ENCODE data around the gene AEBP2.

Gene AEBP2

DNA sequence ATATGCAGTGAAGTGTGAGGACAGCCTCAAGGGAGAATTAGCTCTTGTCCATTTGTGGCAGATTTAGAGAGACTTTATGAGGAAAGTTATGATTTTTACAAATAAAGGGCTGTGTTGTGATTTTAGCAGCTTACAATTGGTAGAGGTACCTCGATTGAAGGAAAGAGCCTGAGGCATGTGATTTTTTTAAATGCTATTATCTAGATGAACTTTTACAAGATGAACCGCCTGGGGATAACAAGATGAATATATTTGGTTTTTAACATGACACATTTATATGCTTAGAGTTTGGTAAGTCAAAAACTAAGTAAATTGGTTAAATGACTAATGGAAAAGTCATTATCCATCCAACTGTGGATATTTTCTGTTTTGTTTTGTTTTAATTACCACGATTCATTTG lies 52.6 kb downstream of the AEBP2 start:
- H3K36me3 ChIP-seq (ENCODE audit: control insufficient read depth, insufficient read depth, low read length): peaks cover 19% of the 10 kb centered on the region
- DNase-seq: no peak
- no peaks in the 10 kb centered on the region for H3K27me3 ChIP-seq (replicated peaks; ENCODE audit: control insufficient read depth, insufficient read depth, low read length, poor library complexity, severe bottlenecking)

DNA sequence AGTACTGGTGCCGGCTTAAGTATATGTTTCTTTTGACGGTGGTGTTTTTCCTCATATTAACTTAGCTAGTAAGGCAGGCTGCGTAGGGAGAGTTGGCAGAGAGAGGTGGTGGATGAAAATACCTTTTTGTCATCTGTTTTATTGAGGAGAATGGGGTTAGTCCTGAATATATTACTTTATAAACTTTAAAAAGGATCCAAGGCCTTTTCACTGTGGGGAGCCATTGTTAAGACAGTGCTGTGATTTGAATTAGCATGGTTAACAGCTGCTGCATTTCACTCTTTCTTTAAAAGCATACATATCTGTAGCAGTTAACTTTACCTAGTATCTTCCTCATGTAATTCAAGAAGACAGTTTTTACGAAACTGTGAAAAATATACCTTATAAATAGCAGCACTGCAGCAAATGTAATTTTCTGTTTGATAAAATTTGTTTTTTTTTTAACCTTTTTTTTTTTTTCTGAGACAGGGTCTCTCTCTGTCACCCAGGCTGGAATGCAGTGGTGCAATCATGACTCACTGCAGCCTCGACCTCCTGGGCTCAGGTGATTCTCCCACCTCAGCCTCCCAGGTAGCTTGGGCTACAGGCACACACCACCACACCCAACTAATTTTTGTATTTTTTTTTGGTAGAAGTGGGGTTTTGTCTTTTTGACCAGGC lies 57.1 kb downstream of the AEBP2 start:
- Histone ChIP-seq H3K4me3 (ENCODE audit: insufficient read depth, low read depth, low read length, poor library complexity, severe bottlenecking) (no peak overlapping the region), H3K27ac (ENCODE audit: insufficient read depth, low read length, poor library complexity, severe bottlenecking) (no peak overlapping the region), H3K9me3 (ENCODE audit: control insufficient read depth, low read length) (no peaks in the 10 kb centered on the region), H3K27me3 (replicated peaks; ENCODE audit: control insufficient read depth, insufficient read depth, low read length, poor library complexity, severe bottlenecking) (no peaks in the 10 kb centered on the region), H3K4me1 (ENCODE audit: control insufficient read depth, insufficient read depth, low read length, poor library complexity, severe bottlenecking) (no peaks in the 10 kb centered on the region), H3K36me3 (ENCODE audit: control insufficient read depth, insufficient read depth, low read length) (peaks cover 22% of the 10 kb centered on the region)
- DNase-seq: no peak

More for the DNA sequence above, 52.6 kb downstream of the AEBP2 start:
- Histone ChIP-seq H3K9me3 (ENCODE audit: control insufficient read depth, low read length) (no peaks in the 10 kb centered on the region), H3K4me1 (ENCODE audit: control insufficient read depth, insufficient read depth, low read length, poor library complexity, severe bottlenecking) (no peaks in the 10 kb centered on the region), H3K4me3 (ENCODE audit: insufficient read depth, low read depth, low read length, poor library complexity, severe bottlenecking) (no peak overlapping the region), H3K27ac (ENCODE audit: insufficient read depth, low read length, poor library complexity, severe bottlenecking) (no peak overlapping the region)

DNA sequence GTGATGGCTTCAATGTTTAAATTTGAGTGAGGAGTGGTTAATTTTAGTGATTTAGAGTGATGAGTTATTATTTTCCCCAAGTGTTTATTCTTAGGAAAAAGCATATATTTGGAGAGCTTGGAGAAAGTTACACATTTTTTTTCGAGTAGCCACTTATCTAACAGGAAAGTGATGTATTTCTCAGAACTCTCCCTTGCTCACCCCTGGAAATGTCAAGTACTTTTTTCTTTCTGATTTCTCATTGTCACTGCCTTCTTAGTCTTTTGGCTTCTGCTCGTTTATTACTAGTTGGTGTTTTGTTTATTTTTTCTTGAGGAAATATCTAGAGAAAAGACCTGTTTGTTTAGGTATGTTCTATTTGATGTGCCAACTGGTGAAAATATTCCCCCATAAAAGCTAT lies 58.8 kb downstream of the AEBP2 start:
- no peak for DNase-seq
- H3K4me3 ChIP-seq (ENCODE audit: insufficient read depth, low read depth, low read length, poor library complexity, severe bottlenecking): no peak overlapping the region
- peaks cover 22% of the 10 kb centered on the region for H3K36me3 ChIP-seq (ENCODE audit: control insufficient read depth, insufficient read depth, low read length)
- H3K9me3 ChIP-seq (ENCODE audit: control insufficient read depth, low read length): no peaks in the 10 kb centered on the region
- no peak overlapping the region for H3K27ac ChIP-seq (ENCODE audit: insufficient read depth, low read length, poor library complexity, severe bottlenecking)
- H3K4me1 ChIP-seq (ENCODE audit: control insufficient read depth, insufficient read depth, low read length, poor library complexity, severe bottlenecking): no peaks in the 10 kb centered on the region
- no peaks in the 10 kb centered on the region for H3K27me3 ChIP-seq (replicated peaks; ENCODE audit: control insufficient read depth, insufficient read depth, low read length, poor library complexity, severe bottlenecking)

DNA sequence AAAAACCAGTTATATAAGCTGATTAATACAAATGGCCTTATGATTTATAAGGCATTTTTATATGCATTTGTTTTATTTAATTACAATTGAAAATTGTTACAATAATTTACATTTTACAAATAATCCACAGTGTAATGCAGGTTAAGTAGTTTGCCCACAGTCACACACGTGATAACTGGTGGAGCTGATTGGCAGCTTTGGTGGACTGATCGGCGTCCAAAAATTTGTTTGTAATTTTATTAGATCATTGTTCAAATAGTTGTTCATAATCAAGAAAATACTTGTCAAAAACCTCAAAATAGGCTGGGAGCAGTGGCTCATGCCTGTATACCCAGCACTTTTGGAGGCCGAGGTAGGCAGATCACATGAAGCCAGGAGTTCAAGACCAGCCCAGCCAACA lies 59.7 kb downstream of the AEBP2 start:
- H3K27ac ChIP-seq (ENCODE audit: insufficient read depth, low read length, poor library complexity, severe bottlenecking): no peak overlapping the region
- H3K27me3 ChIP-seq (replicated peaks; ENCODE audit: control insufficient read depth, insufficient read depth, low read length, poor library complexity, severe bottlenecking): no peaks in the 10 kb centered on the region
- no peaks in the 10 kb centered on the region for H3K4me1 ChIP-seq (ENCODE audit: control insufficient read depth, insufficient read depth, low read length, poor library complexity, severe bottlenecking)
- peaks cover 21% of the 10 kb centered on the region for H3K36me3 ChIP-seq (ENCODE audit: control insufficient read depth, insufficient read depth, low read length)
- no peak overlapping the region for H3K4me3 ChIP-seq (ENCODE audit: insufficient read depth, low read depth, low read length, poor library complexity, severe bottlenecking)
- no peak for DNase-seq
- no peaks in the 10 kb centered on the region for H3K9me3 ChIP-seq (ENCODE audit: control insufficient read depth, low read length)

DNA sequence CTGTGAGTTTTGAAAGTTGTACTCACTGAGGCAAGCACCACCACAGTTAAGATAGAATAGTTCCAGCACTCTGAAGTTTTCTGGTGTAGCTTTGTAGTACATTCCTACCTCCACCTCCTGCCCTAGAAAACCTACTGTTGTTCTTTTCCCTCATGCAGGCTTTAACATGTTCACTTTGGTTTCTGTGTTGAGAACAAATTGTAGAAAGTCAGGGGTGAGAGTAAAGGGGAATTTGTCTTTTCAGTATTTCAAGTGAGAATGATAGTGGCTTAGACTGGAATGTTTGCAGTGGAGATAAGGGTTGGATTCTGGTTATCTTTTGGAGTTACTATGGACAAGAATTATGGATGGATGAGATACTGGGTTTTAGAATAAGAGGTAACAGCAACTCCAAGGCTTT lies 67.2 kb downstream of the AEBP2 start:
- Histone ChIP-seq H3K27me3 (replicated peaks; ENCODE audit: control insufficient read depth, insufficient read depth, low read length, poor library complexity, severe bottlenecking) (no peaks in the 10 kb centered on the region), H3K27ac (ENCODE audit: insufficient read depth, low read length, poor library complexity, severe bottlenecking) (no peak overlapping the region), H3K9me3 (ENCODE audit: control insufficient read depth, low read length) (no peaks in the 10 kb centered on the region), H3K4me3 (ENCODE audit: insufficient read depth, low read depth, low read length, poor library complexity, severe bottlenecking) (no peak overlapping the region), H3K4me1 (ENCODE audit: control insufficient read depth, insufficient read depth, low read length, poor library complexity, severe bottlenecking) (no peaks in the 10 kb centered on the region), H3K36me3 (ENCODE audit: control insufficient read depth, insufficient read depth, low read length) (peaks cover 4% of the 10 kb centered on the region)
- DNase-seq: no peak

DNA sequence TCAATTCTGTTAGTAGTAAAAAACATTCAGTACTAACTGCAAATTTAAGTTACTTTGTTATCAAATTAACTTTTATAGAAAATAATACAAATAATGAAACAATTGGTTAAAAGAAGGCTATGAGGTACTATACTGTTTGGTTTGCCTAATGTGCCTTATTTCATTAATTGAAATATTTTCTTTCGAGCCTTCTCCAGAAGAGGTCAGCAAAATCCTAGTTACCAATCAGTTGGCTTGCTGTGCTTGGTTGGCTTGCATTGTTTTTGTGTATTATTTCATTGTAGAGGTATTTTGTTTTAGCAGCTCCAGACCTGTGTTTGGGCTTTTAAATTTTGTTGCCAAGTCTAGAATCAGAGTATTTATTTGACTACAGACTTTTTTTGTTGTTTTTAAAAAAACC lies 68.5 kb downstream of the AEBP2 start:
- Histone ChIP-seq H3K36me3 (ENCODE audit: control insufficient read depth, insufficient read depth, low read length) (peaks cover 8% of the 10 kb centered on the region), H3K4me3 (ENCODE audit: insufficient read depth, low read depth, low read length, poor library complexity, severe bottlenecking) (no peak overlapping the region), H3K27ac (ENCODE audit: insufficient read depth, low read length, poor library complexity, severe bottlenecking) (no peak overlapping the region), H3K9me3 (ENCODE audit: control insufficient read depth, low read length) (no peaks in the 10 kb centered on the region), H3K27me3 (replicated peaks; ENCODE audit: control insufficient read depth, insufficient read depth, low read length, poor library complexity, severe bottlenecking) (no peaks in the 10 kb centered on the region), H3K4me1 (ENCODE audit: control insufficient read depth, insufficient read depth, low read length, poor library complexity, severe bottlenecking) (no peaks in the 10 kb centered on the region)
- no peak for DNase-seq

DNA sequence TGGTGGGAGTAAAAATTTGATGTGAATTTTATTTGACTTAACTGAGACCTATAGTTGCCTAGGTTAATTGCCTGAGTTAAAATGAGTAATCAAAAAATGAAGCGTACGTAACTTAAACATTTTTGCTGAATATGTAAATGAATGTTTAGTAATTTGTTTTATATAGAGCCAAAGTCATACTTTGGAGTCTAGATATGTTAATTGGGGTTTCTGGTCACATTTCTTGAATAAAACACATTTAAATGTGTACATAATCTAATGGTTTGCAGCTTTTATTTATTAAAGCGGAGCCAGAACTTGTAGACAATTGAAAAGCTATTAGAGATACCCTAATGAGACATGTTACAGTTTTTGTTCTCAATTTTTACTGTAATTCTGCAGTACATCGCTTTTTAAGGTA lies 71.2 kb downstream of the AEBP2 start:
- Histone ChIP-seq H3K9me3 (ENCODE audit: control insufficient read depth, low read length) (no peaks in the 10 kb centered on the region), H3K36me3 (ENCODE audit: control insufficient read depth, insufficient read depth, low read length) (peaks cover 16% of the 10 kb centered on the region), H3K4me1 (ENCODE audit: control insufficient read depth, insufficient read depth, low read length, poor library complexity, severe bottlenecking) (no peaks in the 10 kb centered on the region), H3K27ac (ENCODE audit: insufficient read depth, low read length, poor library complexity, severe bottlenecking) (no peak overlapping the region), H3K27me3 (replicated peaks; ENCODE audit: control insufficient read depth, insufficient read depth, low read length, poor library complexity, severe bottlenecking) (no peaks in the 10 kb centered on the region), H3K4me3 (ENCODE audit: insufficient read depth, low read depth, low read length, poor library complexity, severe bottlenecking) (no peak overlapping the region)
- DNase-seq: no peak

DNA sequence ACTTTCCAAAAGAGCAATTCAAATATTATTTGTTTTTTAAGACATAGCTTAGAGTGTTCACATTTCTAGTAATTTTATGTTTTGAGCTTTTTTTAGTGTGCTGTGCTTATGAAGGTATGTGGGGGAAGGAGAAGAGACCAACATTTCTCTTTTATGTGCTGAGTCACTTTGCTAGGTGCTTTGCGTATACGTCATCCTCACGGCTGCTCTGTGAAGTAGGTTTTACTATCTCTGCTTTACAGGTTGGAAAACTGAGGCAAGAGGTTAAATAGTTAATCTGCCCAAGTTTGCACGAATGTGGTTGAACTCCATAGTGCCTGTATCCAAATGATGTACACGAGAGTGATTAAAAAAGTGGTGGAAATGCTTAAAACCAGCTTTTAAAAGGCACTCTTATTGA lies 75.9 kb downstream of the AEBP2 start:
- Histone ChIP-seq H3K27ac (ENCODE audit: insufficient read depth, low read length, poor library complexity, severe bottlenecking) (no peak overlapping the region), H3K4me3 (ENCODE audit: insufficient read depth, low read depth, low read length, poor library complexity, severe bottlenecking) (no peak overlapping the region), H3K4me1 (ENCODE audit: control insufficient read depth, insufficient read depth, low read length, poor library complexity, severe bottlenecking) (no peaks in the 10 kb centered on the region), H3K36me3 (ENCODE audit: control insufficient read depth, insufficient read depth, low read length) (peaks cover 23% of the 10 kb centered on the region), H3K9me3 (ENCODE audit: control insufficient read depth, low read length) (no peaks in the 10 kb centered on the region), H3K27me3 (replicated peaks; ENCODE audit: control insufficient read depth, insufficient read depth, low read length, poor library complexity, severe bottlenecking) (no peaks in the 10 kb centered on the region)
- DNase-seq: no peak

DNA sequence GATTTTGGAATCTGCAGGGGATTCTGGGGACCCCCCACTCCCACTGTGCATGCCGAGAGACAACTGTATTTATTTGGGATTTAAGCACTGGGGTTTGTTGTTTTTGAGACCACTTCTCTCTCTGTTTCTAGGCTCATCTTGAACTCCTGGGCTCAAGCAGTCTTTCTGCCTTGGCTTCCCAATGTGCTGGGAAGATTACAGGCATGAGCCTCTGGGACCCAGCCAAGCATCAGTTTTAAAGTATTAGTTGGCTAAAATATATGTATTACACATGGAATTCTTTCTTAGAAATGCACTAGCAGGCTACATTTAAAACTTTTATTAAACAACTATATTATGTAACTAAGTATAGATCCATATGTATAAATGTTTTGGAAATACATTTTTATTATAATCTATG lies 78.3 kb downstream of the AEBP2 start:
- no peaks in the 10 kb centered on the region for H3K9me3 ChIP-seq (ENCODE audit: control insufficient read depth, low read length)
- no peak overlapping the region for H3K4me3 ChIP-seq (ENCODE audit: insufficient read depth, low read depth, low read length, poor library complexity, severe bottlenecking)
- DNase-seq: no peak
- H3K27ac ChIP-seq (ENCODE audit: insufficient read depth, low read length, poor library complexity, severe bottlenecking): no peak overlapping the region
- no peaks in the 10 kb centered on the region for H3K27me3 ChIP-seq (replicated peaks; ENCODE audit: control insufficient read depth, insufficient read depth, low read length, poor library complexity, severe bottlenecking)
- H3K36me3 ChIP-seq (ENCODE audit: control insufficient read depth, insufficient read depth, low read length): peaks cover 25% of the 10 kb centered on the region
- H3K4me1 ChIP-seq (ENCODE audit: control insufficient read depth, insufficient read depth, low read length, poor library complexity, severe bottlenecking): no peaks in the 10 kb centered on the region

DNA sequence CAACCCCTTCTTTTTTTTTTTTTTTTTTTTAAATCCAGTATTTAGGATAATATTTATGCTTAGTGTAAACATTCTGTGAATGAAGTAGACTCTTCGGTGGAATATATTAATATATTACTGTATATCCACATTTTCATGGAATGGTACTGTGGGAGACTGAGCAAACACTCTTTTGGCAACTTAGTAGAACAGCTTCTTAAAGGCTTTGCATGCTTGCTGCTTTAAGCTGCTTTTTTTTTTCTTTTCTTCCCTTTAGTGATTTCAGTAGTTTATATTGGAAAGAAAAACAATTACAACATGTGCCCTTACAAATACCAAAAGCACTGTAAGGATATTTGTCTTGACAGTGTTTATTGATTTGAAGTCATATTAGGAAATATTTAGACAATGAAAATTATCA lies 78.9 kb downstream of the AEBP2 start:
- Histone ChIP-seq H3K27ac (ENCODE audit: insufficient read depth, low read length, poor library complexity, severe bottlenecking) (no peak overlapping the region), H3K36me3 (ENCODE audit: control insufficient read depth, insufficient read depth, low read length) (peaks cover 27% of the 10 kb centered on the region), H3K4me3 (ENCODE audit: insufficient read depth, low read depth, low read length, poor library complexity, severe bottlenecking) (no peak overlapping the region), H3K27me3 (replicated peaks; ENCODE audit: control insufficient read depth, insufficient read depth, low read length, poor library complexity, severe bottlenecking) (no peaks in the 10 kb centered on the region), H3K9me3 (ENCODE audit: control insufficient read depth, low read length) (no peaks in the 10 kb centered on the region), H3K4me1 (ENCODE audit: control insufficient read depth, insufficient read depth, low read length, poor library complexity, severe bottlenecking) (no peaks in the 10 kb centered on the region)
- no peak for DNase-seq

All from effector memory CD4-positive, alpha-beta T cell (primary cell).